Glutamatergic neuron (in vitro differentiated cells): ENCODE measurements around the gene CHMP2B. TPM values are rescaled to one million over a fixed set of nuclear protein-coding genes. Genes with fewer than 3 reads are reported as not detected.
A peak's percentile ranks its signal among the peaks of the same experiment; 100 is the strongest.

ENCODE experiments used
- DNase-seq: peaks from one replicate; pipeline ENCODE4 v3.0.0; 2022
- H3K27ac Mint-ChIP-seq: one replicate; pipeline ENCODE4 v1.8.0; 2020; ENCODE audit warnings: mild to moderate bottlenecking, mixed read lengths, inconsistent platforms; ENCODE audit not compliant: unreplicated experiment
- H3K27me3 Mint-ChIP-seq: one replicate; pipeline ENCODE4 v1.8.0; 2020; ENCODE audit warnings: mild to moderate bottlenecking, moderate library complexity, mixed read lengths, inconsistent platforms; ENCODE audit not compliant: unreplicated experiment
- H3K36me3 Mint-ChIP-seq: one replicate; pipeline ENCODE4 v1.8.0; 2020; ENCODE audit warnings: mild to moderate bottlenecking, mixed read lengths, inconsistent platforms; ENCODE audit not compliant: unreplicated experiment
- H3K4me1 Mint-ChIP-seq: one replicate; pipeline ENCODE4 v1.8.0; 2020; ENCODE audit warnings: mild to moderate bottlenecking, low read depth, mixed read lengths, inconsistent platforms; ENCODE audit not compliant: unreplicated experiment
- H3K4me3 Mint-ChIP-seq: one replicate; pipeline ENCODE4 v1.8.0; 2020; ENCODE audit warnings: mild to moderate bottlenecking, mixed read lengths, inconsistent platforms; ENCODE audit not compliant: unreplicated experiment
- H3K9me3 Mint-ChIP-seq: one replicate; pipeline ENCODE4 v1.8.0; 2020; ENCODE audit warnings: mild to moderate bottlenecking, moderate library complexity, mixed read lengths, inconsistent platforms; ENCODE audit not compliant: unreplicated experiment
- long read RNA-seq: library from polyadenylated mRNA; unstranded; transcript quantifications from one replicate; pipeline ENCODE4 v2.0.0, GENCODE V29; 2020; ENCODE audit not compliant: unreplicated experiment
- total RNA-seq: library from RNA; stranded (reverse); fragmentation: NEBNext Ultra II Directional; extraction: Animal tissue kit (Norgen Biotek cat#: 25700); gene quantifications from one replicate; pipeline ENCODE4 v1.2.1, GENCODE V29; 2021; ENCODE audit not compliant: unreplicated experiment
- TF ChIP-seq, protein P1 (sequence below): fragments of 200-600 bp; sonication (generic); IDR thresholded peaks from one replicate; pipeline ENCODE4 v1.5.0; 2021; ENCODE audit not compliant: partially characterized antibody, unreplicated experiment

Gene CHMP2B, protein sequence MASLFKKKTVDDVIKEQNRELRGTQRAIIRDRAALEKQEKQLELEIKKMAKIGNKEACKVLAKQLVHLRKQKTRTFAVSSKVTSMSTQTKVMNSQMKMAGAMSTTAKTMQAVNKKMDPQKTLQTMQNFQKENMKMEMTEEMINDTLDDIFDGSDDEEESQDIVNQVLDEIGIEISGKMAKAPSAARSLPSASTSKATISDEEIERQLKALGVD
- total RNA-seq, result 7.2 TPM
- long read RNA-seq, transcript CHMP2B-201 (6 exons, 2,557 nt), result major isoform, 11 of 11 reads
- long read RNA-seq, partial matches to known transcripts, result 0 of 11 reads
- long read RNA-seq, other reads (novel, unspliced or antisense), result 0 of 11 reads

DNA sequence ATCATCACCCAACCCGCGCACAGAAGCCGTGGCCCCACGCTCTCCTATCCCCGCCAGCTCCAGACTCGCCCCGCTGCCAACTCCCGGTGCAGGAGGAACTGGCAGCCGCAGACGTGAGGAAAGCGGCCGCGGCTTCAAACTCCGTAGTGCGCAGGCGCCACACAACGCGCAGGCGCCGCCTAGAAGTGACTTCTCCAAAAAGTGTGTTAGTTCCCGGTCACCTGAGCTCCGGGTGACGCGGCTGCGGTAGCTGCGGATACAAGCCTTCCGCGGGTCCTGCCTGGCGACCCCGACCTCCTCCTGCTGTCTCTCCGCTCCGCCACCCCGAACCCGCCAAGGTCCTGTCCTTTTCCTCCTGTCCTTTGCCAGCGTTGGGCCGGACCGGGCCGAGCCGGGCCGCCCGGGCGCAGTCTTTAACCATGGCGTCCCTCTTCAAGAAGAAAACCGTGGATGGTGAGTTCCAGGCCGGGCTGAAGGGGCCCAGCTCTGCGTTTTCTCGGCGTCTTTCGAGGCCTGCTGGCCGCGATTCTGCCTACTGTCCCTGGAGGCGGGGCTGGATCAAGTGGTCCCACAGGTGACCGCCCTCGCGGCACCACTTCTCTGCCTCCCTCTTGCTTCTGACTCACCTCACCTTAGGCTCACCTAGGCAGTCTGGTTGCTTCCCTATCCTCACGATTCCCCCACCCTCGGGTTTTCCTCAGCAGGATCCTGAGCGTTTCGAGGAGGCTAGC, at the start of gene CHMP2B:
Gene CHMP2B (plus strand): TSS at position 206 of the 731 bp plus-strand sequence. CDS start 214 bp downstream, at position 420.
- DNase-seq, result peak; percentile 92
- TF ChIP-seq, protein P1, sequence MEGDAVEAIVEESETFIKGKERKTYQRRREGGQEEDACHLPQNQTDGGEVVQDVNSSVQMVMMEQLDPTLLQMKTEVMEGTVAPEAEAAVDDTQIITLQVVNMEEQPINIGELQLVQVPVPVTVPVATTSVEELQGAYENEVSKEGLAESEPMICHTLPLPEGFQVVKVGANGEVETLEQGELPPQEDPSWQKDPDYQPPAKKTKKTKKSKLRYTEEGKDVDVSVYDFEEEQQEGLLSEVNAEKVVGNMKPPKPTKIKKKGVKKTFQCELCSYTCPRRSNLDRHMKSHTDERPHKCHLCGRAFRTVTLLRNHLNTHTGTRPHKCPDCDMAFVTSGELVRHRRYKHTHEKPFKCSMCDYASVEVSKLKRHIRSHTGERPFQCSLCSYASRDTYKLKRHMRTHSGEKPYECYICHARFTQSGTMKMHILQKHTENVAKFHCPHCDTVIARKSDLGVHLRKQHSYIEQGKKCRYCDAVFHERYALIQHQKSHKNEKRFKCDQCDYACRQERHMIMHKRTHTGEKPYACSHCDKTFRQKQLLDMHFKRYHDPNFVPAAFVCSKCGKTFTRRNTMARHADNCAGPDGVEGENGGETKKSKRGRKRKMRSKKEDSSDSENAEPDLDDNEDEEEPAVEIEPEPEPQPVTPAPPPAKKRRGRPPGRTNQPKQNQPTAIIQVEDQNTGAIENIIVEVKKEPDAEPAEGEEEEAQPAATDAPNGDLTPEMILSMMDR, result no peak
- Mint-ChIP-seq H3K4me3 (peak within 1 kb of the TSS; percentile 96), H3K4me1 (peaks cover 4% of the 10 kb centered on the region), H3K27ac (peak within 1 kb of the TSS; percentile 75), H3K27me3 (peaks cover 5% of the 10 kb centered on the region), H3K36me3 (no peaks in the 10 kb centered on the region), H3K9me3 (peaks cover 1% of the 10 kb centered on the region)

DNA sequence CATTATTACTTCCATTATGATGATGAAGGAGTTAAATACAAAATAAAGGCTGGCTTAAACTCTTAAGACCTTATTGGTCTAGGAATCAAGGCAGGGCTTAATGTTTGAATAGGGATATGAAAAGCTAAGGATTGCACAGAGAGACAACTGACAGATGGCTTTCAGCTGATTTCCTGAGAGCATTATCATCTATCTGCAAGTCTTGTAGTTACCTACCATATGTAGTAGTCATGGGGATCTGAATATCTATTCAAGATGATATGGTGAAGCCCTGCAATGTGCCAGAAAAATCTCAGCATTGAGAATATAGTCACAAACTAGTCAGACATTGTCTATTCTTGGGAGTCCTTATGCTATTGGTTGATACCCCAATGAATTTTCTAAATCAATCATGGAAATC, 47.5 kb upstream of the CHMP2B start:
- no peak for DNase-seq
- Mint-ChIP-seq H3K4me1 (peaks cover 10% of the 10 kb centered on the region), H3K9me3 (no peaks in the 10 kb centered on the region), H3K27me3 (no peaks in the 10 kb centered on the region), H3K4me3 (no peak overlapping the region), H3K36me3 (no peaks in the 10 kb centered on the region), H3K27ac (no peak overlapping the region)
- TF ChIP-seq, protein P1, result no peak

DNA sequence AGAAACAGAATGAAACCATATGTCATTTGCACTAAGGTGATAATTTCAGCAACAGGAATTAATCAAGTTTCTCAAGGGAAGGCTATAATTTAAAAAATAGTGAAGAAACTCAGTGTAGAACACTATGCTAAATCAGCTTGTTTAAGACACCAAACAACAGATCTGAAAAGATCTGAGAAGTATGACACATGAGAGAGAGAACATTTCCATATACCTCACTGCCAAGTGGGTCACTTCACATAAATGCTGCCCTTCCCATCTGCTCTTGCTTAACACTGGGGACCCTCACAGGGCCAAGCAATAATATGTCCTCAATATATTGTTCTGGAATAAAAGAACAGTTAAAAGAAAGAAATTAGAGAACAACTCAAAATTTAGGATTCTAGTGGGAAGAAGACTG, 45.6 kb upstream of the CHMP2B start:
- TF ChIP-seq, protein P1, result no peak
- Mint-ChIP-seq H3K4me1 (peaks cover 10% of the 10 kb centered on the region), H3K27me3 (no peaks in the 10 kb centered on the region), H3K4me3 (no peak overlapping the region), H3K27ac (no peak overlapping the region), H3K9me3 (no peaks in the 10 kb centered on the region), H3K36me3 (no peaks in the 10 kb centered on the region)
- DNase-seq, result no peak

DNA sequence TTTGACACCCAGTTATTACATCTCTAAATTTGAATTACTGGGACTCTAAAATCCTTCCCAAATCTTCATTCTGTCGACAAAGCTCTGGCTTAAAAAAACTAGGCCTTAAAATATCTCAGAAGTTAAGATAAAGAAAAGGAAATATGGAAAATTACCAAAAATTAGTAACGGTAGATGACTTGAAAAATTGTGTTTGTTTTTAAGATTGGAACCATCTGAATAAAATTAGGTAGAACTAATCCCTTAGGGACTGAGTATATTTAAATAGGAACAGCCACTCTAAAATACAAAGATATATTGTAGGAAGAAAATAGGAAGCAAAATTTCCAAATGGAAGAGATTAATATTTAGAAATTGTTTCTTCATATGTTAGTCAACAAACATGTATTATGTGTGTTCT, 45.1 kb upstream of the CHMP2B start:
- no peak for DNase-seq
- no peak overlapping the region for H3K27ac Mint-ChIP-seq
- H3K27me3 Mint-ChIP-seq, result no peaks in the 10 kb centered on the region
- no peak overlapping the region for H3K4me3 Mint-ChIP-seq
- peaks cover 10% of the 10 kb centered on the region for H3K4me1 Mint-ChIP-seq
- H3K36me3 Mint-ChIP-seq, result no peaks in the 10 kb centered on the region
- H3K9me3 Mint-ChIP-seq, result no peaks in the 10 kb centered on the region
- TF ChIP-seq, protein P1, result no peak

DNA sequence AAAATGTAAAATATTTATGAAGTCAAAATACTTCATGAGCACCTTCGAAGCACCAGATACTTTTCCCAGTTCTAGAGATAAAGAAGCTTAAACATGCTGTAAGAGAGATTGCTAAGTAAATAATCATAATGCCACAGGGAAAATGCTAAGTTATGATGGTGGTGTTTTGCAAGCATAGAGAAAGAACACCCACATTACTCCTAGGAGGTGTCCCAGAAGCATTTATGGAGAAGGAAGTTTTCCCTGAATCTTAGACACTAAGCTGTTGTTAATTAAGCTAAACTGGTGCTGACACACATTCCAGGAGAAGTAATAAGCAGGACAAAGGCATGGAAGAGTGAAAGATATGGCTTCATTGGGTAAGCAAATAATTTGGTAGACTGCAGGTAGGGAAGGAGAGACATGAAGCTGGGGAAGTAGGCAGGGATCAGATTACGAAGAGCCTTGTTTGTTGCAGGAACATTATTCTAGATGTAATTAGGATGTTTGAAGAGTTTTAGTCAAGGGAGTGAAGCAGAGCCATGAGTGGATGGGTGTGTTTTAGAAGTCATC, 40.4 kb upstream of the CHMP2B start:
- H3K4me3 Mint-ChIP-seq, result no peak overlapping the region
- TF ChIP-seq, protein P1, result no peak
- peaks cover under 1% of the 10 kb centered on the region for H3K4me1 Mint-ChIP-seq
- DNase-seq, result no peak
- H3K27me3 Mint-ChIP-seq, result no peaks in the 10 kb centered on the region
- peaks cover 2% of the 10 kb centered on the region for H3K9me3 Mint-ChIP-seq
- no peak overlapping the region for H3K27ac Mint-ChIP-seq
- no peaks in the 10 kb centered on the region for H3K36me3 Mint-ChIP-seq
